K562 (cell line): ENCODE data around the gene STYXL1. TPM values are rescaled to one million over a fixed set of nuclear protein-coding genes. Genes with fewer than 3 reads are reported as not detected.

Source experiments
- CEBPB ChIP-seq: fragments of 450-650 bp; IDR thresholded peaks from 2 replicates; pipeline ENCODE4 v1.6.1; 2016; ENCODE audit warnings: missing genetic modification characterization, missing compliant biosample characterization
- CREM ChIP-seq: IDR thresholded peaks from 2 replicates; pipeline ENCODE4 v1.6.1; 2014; ENCODE audit warnings: antibody characterized with exemption, low read depth
- ETV6 ChIP-seq, 3 experiments: fragments of 150-350 bp in 1 of 3; sonication (generic) in 1 of 3; formaldehyde crosslinking in 1 of 3; IDR thresholded peaks; 2 replicates each; pipeline versions ENCODE4 v1.6.1 to v1.8.0; 2014 to 2022; ENCODE audit warnings: borderline replicate concordance in 2 of 3, low read depth in 2 of 3, antibody characterized with exemption in 1 of 3, low read length in 1 of 3, mild to moderate bottlenecking in 1 of 3, missing genetic modification reagents in 1 of 3
- KAT2B ChIP-seq: IDR thresholded peaks from one replicate; pipeline ENCODE4 v1.6.1; 2012; ENCODE audit warnings: low read depth, mild to moderate bottlenecking, control low read depth, inconsistent platforms, low read length, moderate library complexity
- MAFF ChIP-seq: IDR thresholded peaks from 2 replicates; pipeline ENCODE4 v1.6.1; 2012; ENCODE audit warnings: low read length, improper control_type of control experiment
- NFIC ChIP-seq: fragments of 450-650 bp; IDR thresholded peaks from 2 replicates; pipeline ENCODE4 v1.6.1; 2017; ENCODE audit warnings: mild to moderate bottlenecking, inconsistent platforms
- PHTF2 ChIP-seq: fragments of 250-450 bp; sonication (Bioruptor Pico); IDR thresholded peaks from 2 replicates; pipeline ENCODE4 v1.5.0; 2021; ENCODE audit warnings: mild to moderate bottlenecking
- PTBP1 ChIP-seq: fragments of 200-400 bp; formaldehyde crosslinking; IDR thresholded peaks from 2 replicates; pipeline ENCODE4 v1.6.1; 2017; ENCODE audit warnings: low read depth, low read length
- TAF15 ChIP-seq: fragments of 200-400 bp; formaldehyde crosslinking; IDR thresholded peaks from 2 replicates; pipeline ENCODE4 v1.6.1; 2017; ENCODE audit warnings: mild to moderate bottlenecking, low read depth, low read length, moderate library complexity
- TFAM ChIP-seq: fragments of 250-450 bp; sonication (Bioruptor Pico); conservative IDR thresholded peaks from 2 replicates; pipeline ENCODE4 v1.5.0; 2021; ENCODE audit warnings: mild to moderate bottlenecking, moderate library complexity
- ZNF780A ChIP-seq: fragments of 250-450 bp; sonication (Bioruptor Pico); IDR thresholded peaks from 2 replicates; pipeline ENCODE4 v1.5.0; 2021; ENCODE audit warnings: mild to moderate bottlenecking
- polyA plus RNA-seq, 8 experiments: library from polyadenylated mRNA; depleted of rRNA in 4 of 8; stranded (reverse) in 5 of 8; unstranded in 3 of 8; fragments of >200 nt; fragmentation: Nextera tagmentation in 2 of 8; fragmentation: Illumina TruSeq in 1 of 8; extraction: Ambion mirVana in 2 of 8; extraction: Trizol in 1 of 8; gene quantifications; 2 replicates each; pipeline versions ENCODE4 v1.2.1 to v1.2.3, GENCODE V29; 2011 to 2014; ENCODE audit warnings: inconsistent platforms in 1 of 8, missing spikeins in 1 of 8
- total RNA-seq, 7 experiments: library from RNA; depleted of rRNA in 6 of 7; stranded (reverse); fragments of >200 nt in 6 of 7; fragmentation: Illumina TruSeq in 2 of 7; extraction: Trizol in 2 of 7; gene quantifications; 2 replicates each; pipeline versions ENCODE4 v1.2.1 to v1.2.3, GENCODE V29; 2011 to 2021; ENCODE audit warnings: low replicate concordance in 1 of 7
- TF ChIP-seq, protein P1 (sequence below), 3 experiments: fragments of 200-800 bp in 1 of 3; sonication (Bioruptor generic) in 1 of 3; sonication (generic) in 1 of 3; formaldehyde crosslinking in 1 of 3; IDR thresholded peaks; 2 replicates each; pipeline versions ENCODE4 v1.6.1 to v1.8.0; 2016 to 2022; ENCODE audit warnings: mild to moderate bottlenecking in 2 of 3, missing compliant biosample characterization in 2 of 3, missing genetic modification characterization in 2 of 3, missing genetic modification reagents in 1 of 3
- TF ChIP-seq, protein P2 (sequence below): fragments of 250-450 bp; sonication (Bioruptor Pico); IDR thresholded peaks from 2 replicates; pipeline ENCODE4 v1.4.0; 2020; ENCODE audit warnings: mild to moderate bottlenecking, moderate library complexity
- TF ChIP-seq, protein P3 (sequence below): fragments of 450-650 bp; formaldehyde crosslinking; IDR thresholded peaks from 2 replicates; pipeline ENCODE4 v1.4.0; 2020; ENCODE audit warnings: mild to moderate bottlenecking, moderate library complexity
- TF ChIP-seq, protein P4 (sequence below): fragments of 450-650 bp; formaldehyde crosslinking; IDR thresholded peaks from 2 replicates; pipeline ENCODE4 v1.4.0; 2020; ENCODE audit warnings: mild to moderate bottlenecking, moderate library complexity
- TF ChIP-seq, protein P5 (sequence below): fragments of 250-450 bp; sonication (Bioruptor Pico); IDR thresholded peaks from 2 replicates; pipeline ENCODE4 v1.5.1; 2021; ENCODE audit warnings: mild to moderate bottlenecking

Gene STYXL1
- total and polyA plus RNA-seq, 9 of the 15 experiments (the other 6 are each of a cell fraction or from before 2014, with no cell fraction given) = 36.5 to 97.2 (median 49.9) TPM

DNA sequence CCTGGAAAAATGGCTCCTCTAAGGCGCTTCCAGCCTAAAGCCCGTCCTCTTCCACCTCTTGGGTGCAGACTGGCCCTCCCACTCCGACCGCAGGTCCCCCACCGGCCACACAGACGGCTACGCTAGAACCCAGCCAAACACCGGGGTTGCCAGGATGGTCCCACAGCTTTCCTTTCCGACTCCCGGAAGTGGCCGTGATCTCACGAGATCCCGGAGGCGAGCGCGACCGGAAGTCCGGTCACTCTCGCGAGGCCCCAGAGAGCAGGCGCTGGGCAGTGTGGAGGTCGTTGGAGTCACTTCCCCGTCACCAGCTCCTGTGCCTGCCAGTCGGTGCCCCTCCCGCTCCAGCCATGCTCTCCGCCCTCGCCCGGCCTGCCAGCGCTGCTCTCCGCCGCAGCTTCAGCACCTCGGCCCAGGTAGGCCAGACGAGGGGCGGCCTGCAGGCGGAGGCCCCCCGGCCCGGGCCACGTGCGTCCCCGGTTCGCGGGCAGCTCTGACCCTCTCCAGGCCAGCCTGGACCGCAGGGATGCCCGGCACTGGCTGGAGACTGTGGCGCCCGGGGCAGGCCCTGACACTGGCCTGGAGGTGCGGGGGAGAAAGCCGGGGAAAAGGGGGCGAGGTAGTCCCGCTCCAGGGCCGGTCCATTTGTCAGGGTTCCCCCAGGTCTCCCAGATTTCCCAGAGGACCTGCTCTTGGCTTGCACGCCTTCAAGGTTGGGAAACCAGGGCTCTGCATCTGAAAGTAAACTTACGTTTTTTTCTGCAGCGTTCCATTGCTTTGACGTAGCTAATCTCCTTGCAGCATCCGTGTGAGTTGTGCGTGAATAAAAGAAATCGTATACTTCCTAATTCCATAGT lies at the start of gene STYXL1, which contains the start of gene MDH2 (continued):
- peak; percentile 82; the same call in 1 of the 2 replicates for TF ChIP-seq MAFF
- TF ChIP-seq, protein P1, sequence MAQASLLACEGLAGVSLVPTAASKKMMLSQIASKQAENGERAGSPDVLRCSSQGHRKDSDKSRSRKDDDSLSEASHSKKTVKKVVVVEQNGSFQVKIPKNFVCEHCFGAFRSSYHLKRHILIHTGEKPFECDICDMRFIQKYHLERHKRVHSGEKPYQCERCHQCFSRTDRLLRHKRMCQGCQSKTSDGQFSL (CRISPR knock-in tag; IDR thresholded peaks at IDR 0.05) = no peak; the same call in 1 of the 2 replicates
- TF ChIP-seq, protein P1 (tag; IDR thresholded peaks at IDR 0.05) = peak in 1 of 2 experiments; percentile 10; a peak in 1 of 4 replicates
- no peak for TF ChIP-seq TFAM
- TF ChIP-seq, protein P2, sequence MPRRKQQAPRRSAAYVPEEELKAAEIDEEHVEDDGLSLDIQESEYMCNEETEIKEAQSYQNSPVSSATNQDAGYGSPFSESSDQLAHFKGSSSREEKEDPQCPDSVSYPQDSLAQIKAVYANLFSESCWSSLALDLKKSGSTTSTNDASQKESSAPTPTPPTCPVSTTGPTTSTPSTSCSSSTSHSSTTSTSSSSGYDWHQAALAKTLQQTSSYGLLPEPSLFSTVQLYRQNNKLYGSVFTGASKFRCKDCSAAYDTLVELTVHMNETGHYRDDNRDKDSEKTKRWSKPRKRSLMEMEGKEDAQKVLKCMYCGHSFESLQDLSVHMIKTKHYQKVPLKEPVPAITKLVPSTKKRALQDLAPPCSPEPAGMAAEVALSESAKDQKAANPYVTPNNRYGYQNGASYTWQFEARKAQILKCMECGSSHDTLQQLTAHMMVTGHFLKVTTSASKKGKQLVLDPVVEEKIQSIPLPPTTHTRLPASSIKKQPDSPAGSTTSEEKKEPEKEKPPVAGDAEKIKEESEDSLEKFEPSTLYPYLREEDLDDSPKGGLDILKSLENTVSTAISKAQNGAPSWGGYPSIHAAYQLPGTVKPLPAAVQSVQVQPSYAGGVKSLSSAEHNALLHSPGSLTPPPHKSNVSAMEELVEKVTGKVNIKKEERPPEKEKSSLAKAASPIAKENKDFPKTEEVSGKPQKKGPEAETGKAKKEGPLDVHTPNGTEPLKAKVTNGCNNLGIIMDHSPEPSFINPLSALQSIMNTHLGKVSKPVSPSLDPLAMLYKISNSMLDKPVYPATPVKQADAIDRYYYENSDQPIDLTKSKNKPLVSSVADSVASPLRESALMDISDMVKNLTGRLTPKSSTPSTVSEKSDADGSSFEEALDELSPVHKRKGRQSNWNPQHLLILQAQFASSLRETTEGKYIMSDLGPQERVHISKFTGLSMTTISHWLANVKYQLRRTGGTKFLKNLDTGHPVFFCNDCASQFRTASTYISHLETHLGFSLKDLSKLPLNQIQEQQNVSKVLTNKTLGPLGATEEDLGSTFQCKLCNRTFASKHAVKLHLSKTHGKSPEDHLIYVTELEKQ (CRISPR knock-in tag) = no peak
- TF ChIP-seq PHTF2 (CRISPR knock-in tag) = no peak
- TF ChIP-seq CEBPB (tag) = no peak
- TF ChIP-seq TAF15 = no peak
- TF ChIP-seq, protein P3, sequence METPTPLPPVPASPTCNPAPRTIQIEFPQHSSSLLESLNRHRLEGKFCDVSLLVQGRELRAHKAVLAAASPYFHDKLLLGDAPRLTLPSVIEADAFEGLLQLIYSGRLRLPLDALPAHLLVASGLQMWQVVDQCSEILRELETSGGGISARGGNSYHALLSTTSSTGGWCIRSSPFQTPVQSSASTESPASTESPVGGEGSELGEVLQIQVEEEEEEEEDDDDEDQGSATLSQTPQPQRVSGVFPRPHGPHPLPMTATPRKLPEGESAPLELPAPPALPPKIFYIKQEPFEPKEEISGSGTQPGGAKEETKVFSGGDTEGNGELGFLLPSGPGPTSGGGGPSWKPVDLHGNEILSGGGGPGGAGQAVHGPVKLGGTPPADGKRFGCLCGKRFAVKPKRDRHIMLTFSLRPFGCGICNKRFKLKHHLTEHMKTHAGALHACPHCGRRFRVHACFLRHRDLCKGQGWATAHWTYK (CRISPR knock-in tag) = 0 out of 2 replicates have a peak, but pooled peaks have one; percentile 45
- peak; percentile 68 for TF ChIP-seq NFIC
- no peak for TF ChIP-seq PTBP1
- peak in 1 of 2 experiments; percentile 45; a peak in 1 of 4 replicates for TF ChIP-seq ETV6 (IDR thresholded peaks at IDR 0.05; ENCODE audit: borderline replicate concordance in 1 of 2, low read depth in 2 of 2, low read length in 1 of 2)
- 0 out of 2 replicates have a peak, but pooled peaks have one; percentile 44 for TF ChIP-seq ETV6 (CRISPR knock-in tag; IDR thresholded peaks at IDR 0.05; ENCODE audit: borderline replicate concordance)
- TF ChIP-seq CREM = peak; percentile 87
- TF ChIP-seq KAT2B = no peak
- TF ChIP-seq, protein P4, sequence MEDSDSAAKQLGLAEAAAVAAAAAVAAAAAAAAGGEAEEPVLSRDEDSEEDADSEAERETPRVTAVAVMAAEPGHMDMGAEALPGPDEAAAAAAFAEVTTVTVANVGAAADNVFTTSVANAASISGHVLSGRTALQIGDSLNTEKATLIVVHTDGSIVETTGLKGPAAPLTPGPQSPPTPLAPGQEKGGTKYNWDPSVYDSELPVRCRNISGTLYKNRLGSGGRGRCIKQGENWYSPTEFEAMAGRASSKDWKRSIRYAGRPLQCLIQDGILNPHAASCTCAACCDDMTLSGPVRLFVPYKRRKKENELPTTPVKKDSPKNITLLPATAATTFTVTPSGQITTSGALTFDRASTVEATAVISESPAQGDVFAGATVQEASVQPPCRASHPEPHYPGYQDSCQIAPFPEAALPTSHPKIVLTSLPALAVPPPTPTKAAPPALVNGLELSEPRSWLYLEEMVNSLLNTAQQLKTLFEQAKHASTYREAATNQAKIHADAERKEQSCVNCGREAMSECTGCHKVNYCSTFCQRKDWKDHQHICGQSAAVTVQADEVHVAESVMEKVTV (CRISPR knock-in tag) = no peak
- TF ChIP-seq ZNF780A = no peak
- TF ChIP-seq, protein P5, sequence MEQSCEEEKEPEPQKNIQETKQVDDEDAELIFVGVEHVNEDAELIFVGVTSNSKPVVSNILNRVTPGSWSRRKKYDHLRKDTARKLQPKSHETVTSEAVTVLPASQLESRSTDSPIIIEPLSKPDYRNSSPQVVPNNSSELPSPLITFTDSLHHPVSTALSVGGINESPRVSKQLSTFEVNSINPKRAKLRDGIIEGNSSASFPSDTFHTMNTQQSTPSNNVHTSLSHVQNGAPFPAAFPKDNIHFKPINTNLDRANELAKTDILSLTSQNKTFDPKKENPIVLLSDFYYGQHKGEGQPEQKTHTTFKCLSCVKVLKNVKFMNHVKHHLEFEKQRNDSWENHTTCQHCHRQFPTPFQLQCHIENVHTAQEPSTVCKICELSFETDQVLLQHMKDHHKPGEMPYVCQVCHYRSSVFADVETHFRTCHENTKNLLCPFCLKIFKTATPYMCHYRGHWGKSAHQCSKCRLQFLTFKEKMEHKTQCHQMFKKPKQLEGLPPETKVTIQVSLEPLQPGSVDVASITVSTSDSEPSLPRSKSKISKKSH (CRISPR knock-in tag) = no peak
